HCT116 (cell line): ENCODE measurements around the gene ZNF611.

Experiments
- CEBPB ChIP-seq: IDR thresholded peaks from 2 replicates; pipeline ENCODE4 v1.6.1; 2012; ENCODE audit warnings: low read depth
- EGR1 ChIP-seq: IDR thresholded peaks from 2 replicates; pipeline ENCODE4 v1.6.1; 2012; ENCODE audit warnings: low read depth
- EZH2phosphoT487 ChIP-seq: fragments of 200-600 bp; IDR thresholded peaks from 2 replicates; pipeline ENCODE4 v1.6.1; 2018; ENCODE audit warnings: antibody characterized with exemption, borderline replicate concordance
- FOSL1 ChIP-seq: IDR thresholded peaks from 2 replicates; pipeline ENCODE4 v1.6.1; 2012; ENCODE audit warnings: low read depth
- JUND ChIP-seq: IDR thresholded peaks from 2 replicates; pipeline ENCODE4 v1.6.1; 2012
- POLR2AphosphoS5 ChIP-seq: IDR thresholded peaks from 2 replicates; pipeline ENCODE4 v1.6.1; 2011; ENCODE audit warnings: mild to moderate bottlenecking, low read depth, low read length, moderate library complexity
- RAD21 ChIP-seq: IDR thresholded peaks from 2 replicates; pipeline ENCODE4 v1.6.1; 2012; ENCODE audit warnings: low read depth, mild to moderate bottlenecking
- REST ChIP-seq: IDR thresholded peaks from 2 replicates; pipeline ENCODE4 v1.6.1; 2012; ENCODE audit warnings: low read depth
- YY1 ChIP-seq: IDR thresholded peaks from 2 replicates; pipeline ENCODE4 v1.6.1; 2011; ENCODE audit warnings: low read length, low read depth, moderate library complexity, mild to moderate bottlenecking; ENCODE audit not compliant: insufficient replicate concordance; ENCODE audit errors: extremely low read depth
- ZBTB33 ChIP-seq: IDR thresholded peaks from 2 replicates; pipeline ENCODE4 v1.6.1; 2011; ENCODE audit warnings: mild to moderate bottlenecking, low read length, moderate library complexity; ENCODE audit not compliant: insufficient replicate concordance; ENCODE audit errors: extremely low read depth
- TF ChIP-seq, protein P1 (sequence below), 3 experiments: fragments of 200-600 bp in 1 of 3; sonication (generic) in 1 of 3; IDR thresholded peaks in 2 of 3; conservative IDR thresholded peaks in 1 of 3; 2 replicates each; pipeline ENCODE4 v1.5.1; 2012 to 2017; ENCODE audit warnings: low read depth in 2 of 3, low read length in 2 of 3, antibody characterized with exemption in 1 of 3, borderline replicate concordance in 1 of 3, control low read depth in 1 of 3, mild to moderate bottlenecking in 1 of 3, mixed read lengths in 1 of 3, mixed run types in 1 of 3, moderate library complexity in 1 of 3; ENCODE audit not compliant: insufficient read depth in 1 of 3
- TF ChIP-seq, protein P2 (sequence below): IDR thresholded peaks from 2 replicates; pipeline ENCODE4 v1.6.1; 2012
- TF ChIP-seq, protein P3 (sequence below): IDR thresholded peaks from 2 replicates; pipeline ENCODE4 v1.6.1; 2012

- TF ChIP-seq POLR2AphosphoS5 (no peak), REST (no peak), JUND (no peak), EGR1 (no peak), CEBPB (no peak), ZBTB33 (no peak), EZH2phosphoT487 (no peak), YY1 (no peak), FOSL1 (no peak), RAD21 (no peak)
- TF ChIP-seq, protein P1, sequence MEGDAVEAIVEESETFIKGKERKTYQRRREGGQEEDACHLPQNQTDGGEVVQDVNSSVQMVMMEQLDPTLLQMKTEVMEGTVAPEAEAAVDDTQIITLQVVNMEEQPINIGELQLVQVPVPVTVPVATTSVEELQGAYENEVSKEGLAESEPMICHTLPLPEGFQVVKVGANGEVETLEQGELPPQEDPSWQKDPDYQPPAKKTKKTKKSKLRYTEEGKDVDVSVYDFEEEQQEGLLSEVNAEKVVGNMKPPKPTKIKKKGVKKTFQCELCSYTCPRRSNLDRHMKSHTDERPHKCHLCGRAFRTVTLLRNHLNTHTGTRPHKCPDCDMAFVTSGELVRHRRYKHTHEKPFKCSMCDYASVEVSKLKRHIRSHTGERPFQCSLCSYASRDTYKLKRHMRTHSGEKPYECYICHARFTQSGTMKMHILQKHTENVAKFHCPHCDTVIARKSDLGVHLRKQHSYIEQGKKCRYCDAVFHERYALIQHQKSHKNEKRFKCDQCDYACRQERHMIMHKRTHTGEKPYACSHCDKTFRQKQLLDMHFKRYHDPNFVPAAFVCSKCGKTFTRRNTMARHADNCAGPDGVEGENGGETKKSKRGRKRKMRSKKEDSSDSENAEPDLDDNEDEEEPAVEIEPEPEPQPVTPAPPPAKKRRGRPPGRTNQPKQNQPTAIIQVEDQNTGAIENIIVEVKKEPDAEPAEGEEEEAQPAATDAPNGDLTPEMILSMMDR (IDR thresholded peaks at IDR 0.05 in 2 of 3, conservative IDR thresholded peaks at IDR 0.05 in 1 of 3; ENCODE audit: borderline replicate concordance in 1 of 3, insufficient read depth in 1 of 3, low read depth in 2 of 3, low read length in 2 of 3), result no peak
- TF ChIP-seq, protein P2, sequence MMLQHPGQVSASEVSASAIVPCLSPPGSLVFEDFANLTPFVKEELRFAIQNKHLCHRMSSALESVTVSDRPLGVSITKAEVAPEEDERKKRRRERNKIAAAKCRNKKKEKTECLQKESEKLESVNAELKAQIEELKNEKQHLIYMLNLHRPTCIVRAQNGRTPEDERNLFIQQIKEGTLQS, result no peak
- TF ChIP-seq, protein P3, sequence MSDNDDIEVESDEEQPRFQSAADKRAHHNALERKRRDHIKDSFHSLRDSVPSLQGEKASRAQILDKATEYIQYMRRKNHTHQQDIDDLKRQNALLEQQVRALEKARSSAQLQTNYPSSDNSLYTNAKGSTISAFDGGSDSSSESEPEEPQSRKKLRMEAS, result no peak
Observed at GRCh38 chr19:52658595-52658994, 76.2 kb downstream of the ZNF611 start.
